HG02943 (cell line): ENCODE measurements around the gene ANKRD6.

ENCODE experiments used
- ATAC-seq: cut with Tn5 transposase; IDR thresholded peaks from one replicate; pipeline ENCODE4 v1.9.1; 2021; ENCODE audit warnings: mild to moderate bottlenecking, low read depth, moderate library complexity; ENCODE audit not compliant: unreplicated experiment

Gene ANKRD6

DNA sequence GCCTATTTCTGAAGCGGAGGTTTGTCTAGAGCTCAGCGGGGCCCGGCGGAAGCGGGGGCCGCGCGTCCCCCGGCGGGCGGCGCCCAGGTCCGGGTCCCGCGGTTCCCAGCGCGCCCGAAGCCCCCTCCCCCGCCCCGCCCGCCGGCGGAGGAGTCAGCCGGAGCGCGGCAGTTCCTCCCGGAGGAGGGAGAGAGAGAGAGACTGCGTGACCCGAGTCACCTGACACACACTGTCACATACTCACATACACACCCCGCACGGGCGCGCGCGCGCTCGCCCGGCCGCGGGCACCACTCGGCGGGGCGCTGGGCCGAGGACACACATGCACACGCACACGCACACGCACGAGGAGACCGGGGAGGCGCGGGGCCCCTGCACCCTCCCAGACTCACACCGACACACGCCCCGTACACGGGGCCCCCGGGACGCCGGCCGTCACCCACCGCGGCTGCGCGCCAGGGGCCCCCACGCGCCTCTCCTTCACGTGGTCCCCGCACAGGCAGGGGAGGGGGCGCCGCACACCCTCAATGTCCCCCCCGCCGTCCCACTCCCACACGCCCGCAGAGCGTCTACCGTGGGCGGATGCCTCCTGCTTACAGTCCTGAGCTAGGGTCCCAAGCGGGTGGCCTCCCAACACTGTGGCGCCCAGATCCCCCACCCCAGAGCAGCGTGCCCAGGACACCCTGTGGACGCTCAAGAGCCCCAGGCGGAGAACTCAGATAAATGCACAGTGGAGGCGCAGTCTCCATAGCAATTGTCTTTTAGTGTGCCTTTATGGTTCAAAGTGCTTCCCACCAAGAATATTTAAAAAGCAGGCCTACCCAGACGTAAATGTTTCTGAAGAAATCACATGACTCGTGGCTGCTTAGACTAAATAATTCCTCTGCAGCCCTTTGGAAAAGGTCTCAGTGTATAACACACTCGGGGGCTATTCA is 20.6 kb upstream of the ANKRD6 start, which contains the start of gene RRAGD:
Gene RRAGD, minus strand, starts transcription at position 203 of the 935 bp plus-strand sequence. CDS start 280 bp downstream, outside the sequence.
- peak; percentile 66 for ATAC-seq

DNA sequence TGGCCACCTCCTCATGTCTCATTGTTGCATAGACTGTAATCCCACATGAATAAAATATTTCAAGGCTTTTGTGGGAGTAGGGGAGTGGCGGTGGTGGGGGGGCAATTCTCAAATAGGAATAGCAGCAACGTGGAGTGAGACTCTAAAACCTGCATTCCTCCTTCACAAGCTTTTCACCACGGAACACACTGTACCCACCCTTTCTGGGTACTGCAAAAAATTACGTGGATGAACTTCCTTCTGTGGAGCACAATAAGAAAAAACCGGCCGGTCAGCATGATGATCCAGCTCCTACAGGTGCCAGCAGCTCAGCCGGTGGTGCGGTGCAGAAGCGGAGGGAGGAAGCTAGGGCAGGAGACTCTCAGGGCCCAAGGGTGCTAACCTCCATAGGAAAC is 19.9 kb upstream of the ANKRD6 start:
- ATAC-seq: no peak

DNA sequence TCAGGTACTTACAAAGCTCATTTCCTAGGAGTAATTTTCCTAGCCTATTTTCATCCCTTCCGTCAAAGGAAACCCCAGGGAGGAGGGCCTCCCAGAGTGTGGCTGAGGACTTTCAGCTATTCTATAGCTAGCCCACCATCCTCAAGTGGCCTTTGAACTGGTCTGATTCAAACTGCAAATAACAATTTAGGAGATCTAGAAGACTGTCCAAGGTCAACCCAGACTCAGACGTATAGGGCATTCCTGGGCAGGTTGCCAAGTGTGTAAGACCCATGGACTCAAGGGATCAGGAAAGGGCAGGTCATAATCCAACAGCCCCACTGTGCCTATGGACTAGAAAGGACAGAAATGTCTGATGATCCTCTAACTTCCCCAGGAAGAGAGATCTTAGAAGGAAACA is 18.7 kb upstream of the ANKRD6 start:
- no peak for ATAC-seq

DNA sequence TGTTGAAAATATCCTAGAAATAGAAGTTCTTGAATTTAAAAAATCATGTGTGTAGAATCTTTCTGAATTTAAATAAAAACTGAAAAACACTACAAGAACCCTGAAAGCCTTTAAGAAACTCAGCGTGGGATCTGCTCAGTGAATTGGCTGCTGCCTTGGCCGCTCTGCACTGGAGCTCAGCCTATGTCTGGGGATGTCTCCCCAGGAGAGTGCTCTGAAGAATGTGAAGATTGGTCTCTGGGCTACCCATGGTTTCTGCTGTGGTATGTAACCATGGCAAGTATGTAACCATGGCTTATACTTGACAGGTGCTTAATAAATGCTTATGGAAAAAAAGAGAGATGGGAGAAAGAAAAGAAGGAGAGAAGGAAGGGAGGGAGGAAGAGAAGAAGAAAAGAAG is 17.8 kb upstream of the ANKRD6 start:
- ATAC-seq: no peak

DNA sequence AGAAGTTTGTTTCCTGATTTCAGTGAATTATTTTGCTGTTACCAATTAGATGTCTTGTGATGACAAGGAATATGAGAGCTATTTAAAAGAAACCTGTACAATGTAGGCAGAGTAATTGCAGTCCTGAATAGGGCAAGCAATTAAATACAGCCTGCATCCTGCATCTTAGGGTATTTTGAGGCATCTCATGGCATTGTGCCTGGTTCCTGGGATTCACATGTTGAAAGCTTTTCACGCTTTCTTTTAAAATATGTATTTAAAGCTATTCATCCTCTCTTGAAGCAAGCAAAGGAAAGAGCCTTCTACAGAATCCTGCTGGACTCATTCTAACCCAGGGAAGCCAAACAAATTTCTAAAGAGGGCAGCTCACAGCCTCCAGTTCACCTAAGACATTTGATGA is 16.2 kb upstream of the ANKRD6 start:
- no peak for ATAC-seq

DNA sequence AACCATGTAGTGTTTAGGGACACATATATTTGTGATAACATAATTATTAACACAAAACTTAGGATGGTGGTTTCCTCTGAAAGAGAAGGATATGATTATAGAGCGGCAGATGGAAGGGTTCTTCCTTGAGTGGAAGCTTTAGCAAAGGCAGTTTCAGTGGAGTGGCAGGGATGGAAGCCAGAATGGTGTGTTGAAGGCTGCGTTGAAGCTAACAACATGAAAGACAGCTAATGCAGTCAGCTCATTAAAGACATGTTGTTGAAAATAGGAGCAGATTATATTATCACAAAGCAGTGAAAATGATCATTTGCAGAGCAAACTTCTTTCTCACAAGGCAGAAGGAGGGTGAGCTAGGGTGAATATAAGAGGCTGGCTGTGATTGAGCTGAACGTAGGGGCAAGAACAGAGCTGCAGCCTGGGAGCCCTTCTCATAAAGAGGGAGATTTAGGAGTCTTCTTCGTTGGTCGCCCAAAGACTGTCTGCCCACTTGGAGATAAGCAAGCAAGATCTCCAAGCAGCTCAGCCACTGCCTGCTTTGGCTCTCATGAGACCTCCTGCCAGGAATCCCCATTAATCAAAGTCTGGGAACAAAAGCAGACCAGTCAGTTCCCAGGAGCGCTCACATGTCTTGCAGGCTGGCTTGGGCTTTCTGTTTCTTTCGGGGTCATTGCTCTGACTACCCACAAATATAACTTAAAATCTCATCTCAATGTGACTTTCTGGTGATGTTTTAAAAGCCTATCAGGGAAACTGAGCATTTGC is 2.6 kb upstream of the ANKRD6 start:
- ATAC-seq: no peak

DNA sequence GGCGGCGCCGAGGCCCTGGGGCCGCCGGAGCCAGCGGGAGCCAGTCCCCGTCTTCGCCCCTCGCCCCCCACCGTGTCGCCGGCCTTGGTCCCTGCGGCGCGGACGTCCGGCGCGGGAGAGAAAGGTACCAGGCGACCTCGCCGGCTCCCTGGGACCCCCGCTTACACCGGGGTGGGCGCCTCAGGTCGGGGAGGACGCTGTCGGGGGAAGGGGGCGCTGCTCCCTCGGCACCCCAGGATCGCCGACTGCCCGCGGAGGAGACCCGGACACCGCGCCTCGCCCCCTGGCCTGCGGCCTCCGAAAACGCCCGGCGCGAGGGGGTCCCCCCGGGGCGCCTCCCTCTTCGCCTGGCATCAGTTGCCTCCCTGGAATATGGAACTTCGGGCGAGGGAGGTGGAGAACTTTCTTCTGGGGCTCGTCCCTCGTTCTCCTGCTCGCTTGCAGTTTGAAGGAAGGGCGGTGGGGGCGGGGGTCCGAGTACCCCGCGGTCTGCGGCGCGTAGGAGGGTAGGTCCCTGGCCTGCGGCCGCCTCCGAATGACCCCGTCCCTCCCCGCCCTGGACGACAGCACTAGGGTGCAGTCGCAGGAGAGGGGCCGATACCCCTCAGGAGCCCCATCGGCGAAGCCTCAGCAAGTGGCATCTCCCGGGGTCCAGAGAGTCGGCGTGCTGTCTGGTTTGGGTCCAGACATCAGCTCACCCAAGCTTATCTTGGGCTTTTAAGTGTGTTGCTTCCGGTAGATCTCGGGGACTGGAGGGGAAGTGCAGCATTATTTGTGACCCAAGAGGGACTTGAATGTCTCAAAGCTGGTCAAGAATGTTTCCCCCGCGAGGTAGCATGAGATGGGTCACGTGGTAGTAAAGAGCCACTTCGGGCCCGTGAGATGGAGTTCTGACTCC is 549 bp downstream of the ANKRD6 start:
- ATAC-seq: peak; percentile 51

DNA sequence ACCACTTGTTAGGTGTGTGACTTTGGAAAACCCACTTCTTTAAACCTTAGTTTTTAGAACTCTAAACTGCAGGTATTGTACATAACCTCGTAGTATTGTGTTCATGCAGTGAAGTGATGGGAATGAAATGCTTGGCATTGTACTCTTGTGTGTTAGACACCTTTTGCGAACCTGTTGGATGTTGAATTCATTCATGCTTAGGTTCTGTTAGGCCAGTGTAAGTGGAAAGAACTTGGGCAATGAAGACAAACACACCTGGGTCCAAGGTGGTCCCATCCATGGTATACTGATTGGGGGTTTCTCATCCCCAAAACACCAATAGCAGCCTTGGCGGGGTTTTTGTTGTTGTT is 1.2 kb downstream of the ANKRD6 start:
- no peak for ATAC-seq

DNA sequence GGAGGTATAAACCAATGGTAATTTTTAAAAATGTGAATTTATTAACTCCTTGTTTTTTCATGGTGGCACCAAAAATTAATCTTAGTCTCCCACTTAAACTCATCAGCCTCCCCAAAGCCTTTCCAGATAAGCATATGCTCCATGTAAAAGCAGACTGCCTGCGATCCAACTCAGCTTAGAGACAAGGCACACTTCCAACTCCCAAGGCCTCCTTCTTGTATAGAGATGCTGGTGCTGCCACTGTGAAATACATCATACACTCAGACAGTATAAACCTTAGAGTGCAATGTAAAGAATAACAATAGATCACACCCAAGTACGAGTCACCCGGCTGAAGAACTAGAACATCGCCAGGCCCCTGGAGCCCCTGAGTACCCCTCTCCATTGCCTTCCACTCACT is 2.0 kb downstream of the ANKRD6 start:
- no peak for ATAC-seq

DNA sequence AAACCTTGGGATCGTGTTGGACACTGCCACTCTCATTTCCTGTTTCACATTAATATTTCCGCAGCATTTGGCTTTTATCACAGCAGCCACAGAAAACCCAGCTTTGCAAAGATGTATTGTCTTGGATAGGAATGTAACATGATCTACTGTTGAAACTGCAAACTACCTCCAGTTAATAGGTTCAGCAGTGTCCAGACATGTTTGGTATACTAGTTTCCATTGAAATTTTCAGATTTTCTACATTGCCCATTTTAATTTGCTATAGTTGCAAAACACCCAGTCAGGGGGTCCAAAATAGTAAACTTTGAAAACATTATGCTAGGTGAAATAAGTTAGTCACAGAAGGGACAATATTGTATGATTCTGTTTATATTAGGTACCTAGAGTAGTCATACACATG is 3.3 kb downstream of the ANKRD6 start:
- ATAC-seq: no peak

DNA sequence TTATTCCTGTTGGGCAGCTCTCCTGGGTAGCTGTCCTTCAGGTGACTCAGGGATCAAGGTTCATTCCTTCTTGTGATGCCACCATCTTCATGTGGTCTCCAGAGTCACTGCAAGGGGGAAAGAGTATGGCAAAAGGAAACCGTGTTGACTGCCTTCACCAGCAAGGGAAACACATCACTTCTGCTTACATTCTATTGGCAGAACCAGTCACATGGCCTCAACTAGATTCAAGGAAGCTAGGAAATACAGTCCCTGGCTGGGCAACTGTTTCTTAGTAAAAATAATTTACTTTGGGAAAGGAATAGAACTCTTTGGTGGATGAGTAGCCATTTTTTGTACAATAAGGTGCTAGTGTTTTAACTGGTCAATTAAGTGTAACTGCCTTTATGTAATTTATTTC is 5.3 kb downstream of the ANKRD6 start:
- ATAC-seq: no peak

DNA sequence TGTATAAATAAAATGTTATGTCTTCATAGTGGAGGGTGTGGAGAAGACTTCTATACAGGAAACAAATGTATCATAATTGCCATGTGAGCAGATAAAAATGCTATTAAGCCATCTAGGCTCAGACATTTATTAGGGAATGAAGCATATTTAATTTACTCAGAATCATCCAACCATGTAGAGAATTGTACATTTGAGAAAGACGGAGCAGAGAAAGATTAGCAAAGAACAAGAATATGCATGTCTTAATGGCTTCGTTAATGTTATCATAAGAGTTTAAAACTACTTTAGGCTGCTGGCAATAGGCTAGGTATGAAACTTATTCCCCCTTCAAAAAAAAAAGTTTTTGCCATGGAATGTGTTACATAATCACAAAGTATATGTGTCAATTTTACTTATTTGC is 6.1 kb downstream of the ANKRD6 start:
- no peak for ATAC-seq

DNA sequence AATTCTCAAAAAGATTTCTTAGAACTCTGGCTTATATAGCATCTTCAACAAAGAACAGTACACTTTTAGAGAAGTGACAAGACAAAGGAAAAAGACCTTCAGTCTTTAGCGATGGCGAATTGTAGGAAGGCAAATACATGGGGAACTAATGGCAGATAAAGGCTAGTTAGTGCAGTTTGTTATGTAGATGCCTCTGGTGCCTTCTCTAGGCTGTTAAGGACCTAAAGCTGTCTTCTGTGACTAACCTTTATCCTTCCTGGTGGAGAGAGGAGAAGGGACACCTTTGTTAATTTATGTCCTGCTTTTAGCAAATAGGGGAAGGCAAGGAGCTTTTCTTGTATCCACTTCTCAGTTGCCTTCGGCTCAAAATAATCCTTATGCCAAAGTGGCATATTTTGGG is 7.2 kb downstream of the ANKRD6 start:
- ATAC-seq: no peak

DNA sequence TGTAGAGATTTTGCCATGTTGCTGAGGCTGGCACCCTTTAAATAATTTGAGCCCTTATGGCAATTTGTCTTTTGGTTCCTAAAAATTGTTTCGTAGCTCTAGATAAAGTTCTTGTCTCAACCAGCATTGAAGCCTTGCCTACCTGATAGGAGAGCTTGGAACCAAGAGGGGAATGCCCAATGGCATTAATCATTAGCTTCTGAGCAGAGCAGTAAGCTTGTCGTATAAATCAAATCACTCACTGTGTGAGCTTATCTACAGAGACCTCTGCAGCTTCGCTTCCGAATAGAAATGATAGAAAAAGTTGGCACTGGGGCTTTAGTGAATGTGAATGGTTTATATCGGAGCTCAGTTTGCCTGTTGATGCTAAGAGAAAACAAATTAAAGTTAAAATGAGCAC is 10.7 kb downstream of the ANKRD6 start:
- ATAC-seq: no peak

DNA sequence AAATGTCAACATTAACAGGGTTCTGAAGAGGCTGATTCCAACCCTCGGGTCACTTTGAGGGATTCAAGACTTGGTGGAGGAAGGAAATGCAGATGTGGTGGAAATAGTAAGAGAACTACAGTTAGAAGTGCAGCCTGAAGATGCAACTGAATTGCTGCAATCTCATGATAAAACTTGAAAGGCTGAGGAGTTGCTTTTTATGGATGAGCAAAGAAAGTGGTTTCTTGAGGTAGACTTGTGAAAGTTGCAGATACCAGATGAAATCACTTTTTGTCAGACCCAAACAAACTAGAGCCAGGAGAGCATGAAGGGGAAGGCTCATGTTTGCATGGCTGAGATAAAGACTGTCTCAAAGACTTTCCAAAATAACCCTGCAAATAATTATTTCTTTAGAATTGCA is 16.2 kb downstream of the ANKRD6 start:
- ATAC-seq: no peak

DNA sequence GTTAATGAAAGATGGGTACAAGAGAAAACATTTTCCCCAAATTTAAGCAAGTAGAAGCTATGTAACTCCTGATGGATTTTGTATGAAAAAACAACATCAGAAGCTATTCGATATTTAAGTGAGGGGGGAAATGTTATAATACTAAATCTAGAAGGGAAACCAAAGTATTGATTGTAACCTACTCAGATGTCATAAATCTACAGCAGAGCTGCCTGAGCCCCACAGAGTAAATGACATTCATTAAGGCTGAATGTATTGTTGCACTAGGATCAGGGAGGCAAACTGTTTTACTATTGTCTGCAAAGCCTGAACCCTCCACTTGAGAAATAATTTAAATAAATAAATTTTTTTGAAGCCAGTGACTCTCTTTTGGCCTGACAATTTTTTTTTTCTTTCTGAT is 19.3 kb downstream of the ANKRD6 start:
- ATAC-seq: no peak

DNA sequence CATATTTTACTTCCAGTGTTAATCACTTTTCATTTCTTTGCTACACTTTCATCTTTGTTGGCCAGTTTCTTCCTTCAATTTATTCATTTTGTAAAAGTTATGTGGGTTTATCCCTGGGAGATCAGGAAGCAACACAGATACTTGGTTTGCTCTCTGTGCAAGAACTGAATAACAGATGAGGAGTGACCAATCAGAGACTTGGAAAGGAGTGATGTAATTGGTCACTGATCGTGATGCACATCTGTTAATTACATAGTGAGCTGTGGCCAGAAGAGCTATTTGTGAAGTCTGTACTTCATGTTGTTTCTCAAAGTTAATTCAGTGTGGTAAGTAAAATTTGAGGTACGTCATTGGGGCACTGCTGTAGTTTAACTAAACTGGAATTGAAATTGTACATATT is 21.3 kb downstream of the ANKRD6 start:
- ATAC-seq: no peak

DNA sequence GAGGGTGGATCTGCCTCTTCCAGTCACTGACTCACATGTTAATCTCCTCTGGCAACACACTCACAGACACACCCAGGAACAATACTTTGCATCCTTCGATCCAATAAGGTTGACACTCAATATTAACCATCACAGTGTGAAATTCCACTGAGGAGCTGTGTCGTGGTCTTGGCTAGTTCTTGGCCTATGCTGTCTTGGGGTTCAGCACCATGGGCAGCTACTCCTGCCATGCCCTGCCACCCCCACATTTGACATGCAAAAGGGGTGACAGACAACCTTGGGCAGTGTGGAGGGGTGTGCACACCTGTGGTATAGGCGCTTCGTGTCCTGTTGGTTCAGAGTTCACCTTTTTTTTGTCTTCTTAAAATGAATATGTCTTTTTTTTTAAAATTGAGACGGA is 25.8 kb downstream of the ANKRD6 start:
- no peak for ATAC-seq

DNA sequence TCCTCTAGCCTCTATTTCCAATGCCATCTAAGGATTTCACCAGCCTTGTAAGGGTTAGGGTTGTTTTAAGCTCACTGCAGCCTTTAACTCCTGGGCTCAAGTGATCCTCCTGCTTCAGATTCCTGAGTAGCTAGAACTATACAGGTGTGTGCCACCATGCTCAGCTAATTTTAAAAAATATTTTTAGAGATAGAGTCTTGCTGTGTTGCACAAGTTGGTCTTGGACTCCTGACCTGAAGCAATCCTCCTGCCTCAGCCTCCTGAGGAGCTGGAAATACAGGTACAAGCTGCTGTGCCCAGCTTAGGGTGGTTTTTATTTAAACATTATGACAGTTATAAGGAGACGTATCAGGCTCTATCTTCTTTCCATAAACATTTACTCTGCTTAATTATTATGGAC is 26.5 kb downstream of the ANKRD6 start:
- ATAC-seq: no peak

DNA sequence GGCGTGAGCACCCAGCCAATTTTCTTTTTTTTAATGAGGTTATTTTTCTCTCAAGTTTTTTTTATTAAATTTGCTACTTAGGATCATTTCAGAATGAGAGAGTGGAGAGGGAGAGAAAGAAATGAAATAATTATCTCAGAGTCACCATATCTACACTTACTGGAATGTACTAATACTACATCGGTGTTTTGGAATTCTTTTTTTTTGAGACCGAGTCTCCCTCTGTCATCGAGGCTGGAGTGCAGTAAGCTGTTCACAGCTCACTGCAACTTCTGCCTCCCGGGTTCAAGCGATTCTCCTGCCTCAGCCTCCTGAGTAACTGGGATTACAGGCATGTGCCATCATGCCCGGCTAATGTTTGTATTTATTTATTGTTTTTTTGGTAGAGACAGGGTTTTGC is 27.8 kb downstream of the ANKRD6 start:
- ATAC-seq: no peak

DNA sequence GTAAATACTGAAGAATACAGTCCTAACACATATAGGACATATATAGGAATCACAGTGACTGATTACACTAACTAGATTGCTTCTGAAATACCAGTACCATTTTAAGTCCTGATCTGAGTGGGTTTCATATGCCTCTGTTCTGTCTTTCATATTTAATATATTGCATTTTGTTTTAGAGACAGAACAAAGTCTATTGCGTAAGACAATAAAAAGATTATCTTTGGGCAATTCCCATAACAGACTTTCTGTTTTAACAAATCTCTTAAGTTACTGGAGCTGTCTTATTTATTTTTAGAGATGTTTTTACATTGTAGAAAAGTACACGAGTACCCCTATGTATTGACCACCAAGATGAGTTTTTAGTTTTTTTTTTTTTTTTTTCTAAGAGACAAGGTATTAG is 29.6 kb downstream of the ANKRD6 start:
- ATAC-seq: no peak
